Subcutaneous adipose tissue (tissue), 4 donors: ENCODE data around the gene MLIP. TPM values are rescaled to one million over a fixed set of nuclear protein-coding genes. Genes with fewer than 3 reads are reported as not detected.

Source experiments
- CTCF ChIP-seq: fragments of 450-650 bp; IDR thresholded peaks from one replicate; pipeline ENCODE4 v1.5.1; 2016; ENCODE audit warnings: low read depth, mild to moderate bottlenecking, control low read depth, antibody characterized with exemption, moderate library complexity
- total RNA-seq, 4 donors: library from RNA; depleted of rRNA; stranded (reverse); fragments of >200 nt; gene quantifications; one replicate each; pipeline ENCODE4 v1.1.0, GENCODE V29; 2016

MLIP gene
- total RNA-seq, result 10 to 100 TPM in 1 of 4 donors, 1 to 10 TPM in 2, under 1 TPM in 1; 0.51 to 10.1 (median 4.6) TPM

DNA sequence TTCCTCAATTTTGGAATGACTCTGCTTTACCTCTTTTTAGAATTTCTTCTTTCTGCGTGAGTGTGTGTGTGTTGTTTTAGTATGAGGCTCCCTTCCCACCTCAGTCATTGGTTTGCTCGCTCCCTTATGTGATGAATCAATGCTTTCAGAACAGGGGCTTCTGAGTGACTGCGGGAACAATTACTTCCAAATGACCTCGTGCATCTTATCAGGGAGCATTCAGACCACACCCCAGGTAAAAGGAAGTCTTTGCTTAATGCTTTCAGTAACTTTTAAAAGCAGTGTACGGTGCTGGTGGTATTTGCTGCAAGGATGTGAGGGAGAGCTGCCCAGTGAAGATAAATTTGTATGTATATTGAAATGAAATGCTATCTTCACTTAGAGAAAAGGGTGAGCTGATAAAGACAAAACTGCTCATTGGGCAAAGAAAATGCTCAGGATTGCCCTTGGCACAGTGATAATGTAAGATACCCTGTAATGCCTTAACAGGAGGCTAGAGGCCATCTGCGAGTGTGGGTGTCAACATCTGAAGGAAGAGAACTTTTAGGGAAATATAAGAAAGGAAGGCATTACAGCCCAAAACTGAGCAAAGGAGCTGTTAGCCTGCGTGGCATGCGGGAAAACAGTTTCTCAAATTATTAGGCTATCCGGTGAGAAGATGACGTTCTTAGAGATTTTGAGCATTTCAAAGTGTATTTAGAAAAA, at the start of gene MLIP:
MLIP (plus strand) TSS at position 103 of the 705 bp plus-strand sequence; CDS start at position 140, 37 bp downstream.
- no peak for TF ChIP-seq CTCF

- no peak for TF ChIP-seq CTCF
Measured at GRCh38 chr6:54063228-54063539, 48.1 kb upstream of the MLIP start.

- TF ChIP-seq CTCF, result no peak
Measured at GRCh38 chr6:54068694-54069093, 42.5 kb upstream of the MLIP start.

- no peak for TF ChIP-seq CTCF
Measured at GRCh38 chr6:54070025-54070424, 41.2 kb upstream of the MLIP start.

DNA sequence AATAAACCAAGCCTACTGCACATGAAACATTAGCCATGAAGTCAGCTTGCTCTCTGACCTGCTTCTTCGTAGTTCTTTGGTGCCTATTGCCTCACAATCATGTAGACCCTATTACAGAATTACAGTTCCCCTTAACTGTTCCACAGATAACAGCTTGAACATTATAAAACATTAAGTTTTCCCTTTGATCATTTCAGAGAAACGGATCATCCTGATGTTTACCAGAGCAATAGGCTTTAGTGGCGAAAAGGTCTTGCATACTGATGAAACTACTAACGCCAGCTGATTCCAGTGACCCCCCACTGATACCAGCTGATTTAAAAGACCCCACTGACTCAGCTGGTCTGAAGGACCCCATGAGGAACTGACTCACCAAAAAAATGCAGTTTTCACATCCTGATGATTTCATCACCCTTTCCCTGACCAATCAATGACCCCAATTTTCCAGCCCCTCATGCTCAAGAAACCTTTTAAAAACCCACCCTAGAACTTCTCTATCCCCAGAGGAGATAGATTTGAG, 39.4 kb upstream of the MLIP start:
- no peak for TF ChIP-seq CTCF

DNA sequence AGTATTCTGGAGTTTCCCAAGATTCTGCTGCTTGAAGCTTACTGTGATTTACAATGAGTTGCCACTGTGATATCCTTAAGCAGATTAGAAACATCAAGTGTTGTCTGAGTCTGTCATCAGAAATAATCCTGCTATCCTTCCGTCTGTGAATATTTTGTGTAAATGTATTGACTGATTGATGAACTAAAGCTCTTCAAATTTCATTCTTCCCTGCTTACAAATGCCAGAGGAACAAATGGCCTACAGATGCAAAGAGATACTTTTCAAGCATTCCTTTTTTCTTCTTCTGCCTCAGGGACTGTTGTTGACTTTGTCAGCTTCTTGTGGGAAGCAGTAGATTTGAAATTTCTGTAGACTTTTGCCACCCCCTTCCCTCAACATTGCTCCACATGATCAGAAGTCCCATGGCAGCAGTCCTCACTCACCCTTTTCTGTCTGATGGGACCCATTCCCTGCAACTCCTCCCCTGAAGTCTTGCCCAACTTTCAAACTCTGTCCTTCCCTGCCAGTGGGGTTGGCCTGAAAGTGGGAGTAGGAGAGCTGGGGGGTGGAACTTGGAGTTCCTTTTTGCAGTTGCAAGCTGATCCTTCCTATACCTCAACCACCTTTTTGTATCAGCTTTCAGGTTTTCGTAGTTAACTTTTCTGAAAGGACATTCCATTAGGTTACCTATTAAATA, 38.5 kb upstream of the MLIP start:
- TF ChIP-seq CTCF, result no peak

GRCh38 chr6:54073487-54073886, 37.8 kb upstream of the MLIP start:
- TF ChIP-seq CTCF, result no peak
